ENCODE data around the gene CSGALNACT2.
"Not testable (repeated sequence)": the region's sequence is repeated elsewhere in the genome, so short reads cannot be mapped to it uniquely, and the experiment has no call there.

Gene CSGALNACT2

DNA sequence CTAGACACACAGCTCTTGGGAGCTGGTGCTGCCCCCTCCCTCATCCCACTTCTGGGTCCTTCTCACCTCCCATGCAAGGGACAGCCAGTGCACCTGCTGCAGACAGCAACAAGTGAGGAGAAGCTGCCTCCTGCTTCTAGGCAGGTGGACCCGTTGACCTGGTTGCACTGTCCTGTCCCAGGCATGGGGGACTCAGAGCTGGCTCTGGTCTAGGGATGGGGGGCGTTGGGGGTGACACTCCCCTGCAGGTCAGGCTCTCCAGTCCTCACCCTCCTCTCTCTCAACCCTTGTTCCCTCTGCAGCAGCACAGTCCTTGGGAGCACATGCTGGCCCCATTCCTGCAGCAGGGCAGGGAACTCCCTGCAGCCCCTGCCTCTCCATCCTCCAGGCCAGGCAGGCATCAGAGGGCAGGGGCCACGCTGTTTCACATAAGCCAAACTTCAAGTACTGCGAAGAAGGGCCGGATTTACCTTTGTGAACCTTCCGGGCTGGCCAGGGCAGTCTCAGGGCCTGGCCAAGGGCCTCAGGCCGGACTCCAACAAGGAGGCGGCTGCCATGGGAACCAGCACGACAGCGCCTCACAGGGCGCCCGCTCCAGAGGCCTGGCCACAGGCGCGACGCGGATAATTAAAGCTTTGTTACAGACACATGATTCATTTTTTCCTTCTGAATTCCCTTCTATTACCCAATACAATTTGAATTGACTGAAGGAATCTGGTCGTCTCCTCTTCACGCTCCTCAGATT, 80.1 kb downstream of the CSGALNACT2 start:
- DNase-seq (ENCODE audit: low spot score) = no peak

GRCh38 chr10:43218951-43219837, 80.9 kb downstream of the CSGALNACT2 start:
- DNase-seq (ENCODE audit: low spot score) = no peak

- DNase-seq (ENCODE audit: low spot score) = no peak
These were observed 81.6 kb downstream of the CSGALNACT2 start for GRCh38 chr10:43219848-43220247.

GRCh38 chr10:43220251-43220650, 82.0 kb downstream of the CSGALNACT2 start:
- not testable (repeated sequence) for DNase-seq (ENCODE audit: low spot score)

DNA sequence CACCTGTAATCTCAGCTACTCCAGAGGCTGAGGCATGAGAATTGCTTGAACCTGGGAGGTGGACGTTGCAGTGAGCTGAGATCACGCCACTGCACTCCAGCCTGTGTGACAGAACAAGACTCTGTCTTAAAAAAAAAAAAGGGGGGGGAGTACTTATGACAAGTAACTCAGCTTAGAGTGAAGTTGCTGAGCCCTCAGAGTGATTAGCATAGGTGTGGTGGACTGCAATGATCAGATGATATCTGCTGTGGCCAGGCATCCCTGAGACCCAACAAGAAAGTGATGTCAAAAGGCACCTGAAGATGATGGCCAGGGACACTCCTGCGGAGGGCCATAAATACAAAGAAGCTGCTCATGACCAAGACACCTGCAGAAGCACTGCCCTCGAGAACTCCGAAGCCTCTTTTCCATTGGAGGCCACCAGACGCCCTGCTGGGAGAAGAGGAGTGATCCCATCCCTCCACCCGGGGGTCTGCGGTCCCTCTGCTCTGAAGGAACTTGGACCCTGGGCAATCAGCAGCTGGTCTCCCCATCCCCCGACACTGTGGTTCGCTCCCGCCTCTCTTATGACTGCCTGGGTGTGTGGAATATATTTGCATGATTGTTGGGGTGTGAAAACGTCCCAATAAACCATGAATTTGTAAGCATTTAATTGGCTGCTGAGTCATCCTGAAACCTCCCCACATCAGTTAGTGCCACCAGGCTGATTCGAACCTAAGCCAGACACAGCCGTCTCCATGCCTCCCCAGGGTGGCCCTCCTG, 82.6 kb downstream of the CSGALNACT2 start:
- no peak for DNase-seq (ENCODE audit: low spot score)

DNA sequence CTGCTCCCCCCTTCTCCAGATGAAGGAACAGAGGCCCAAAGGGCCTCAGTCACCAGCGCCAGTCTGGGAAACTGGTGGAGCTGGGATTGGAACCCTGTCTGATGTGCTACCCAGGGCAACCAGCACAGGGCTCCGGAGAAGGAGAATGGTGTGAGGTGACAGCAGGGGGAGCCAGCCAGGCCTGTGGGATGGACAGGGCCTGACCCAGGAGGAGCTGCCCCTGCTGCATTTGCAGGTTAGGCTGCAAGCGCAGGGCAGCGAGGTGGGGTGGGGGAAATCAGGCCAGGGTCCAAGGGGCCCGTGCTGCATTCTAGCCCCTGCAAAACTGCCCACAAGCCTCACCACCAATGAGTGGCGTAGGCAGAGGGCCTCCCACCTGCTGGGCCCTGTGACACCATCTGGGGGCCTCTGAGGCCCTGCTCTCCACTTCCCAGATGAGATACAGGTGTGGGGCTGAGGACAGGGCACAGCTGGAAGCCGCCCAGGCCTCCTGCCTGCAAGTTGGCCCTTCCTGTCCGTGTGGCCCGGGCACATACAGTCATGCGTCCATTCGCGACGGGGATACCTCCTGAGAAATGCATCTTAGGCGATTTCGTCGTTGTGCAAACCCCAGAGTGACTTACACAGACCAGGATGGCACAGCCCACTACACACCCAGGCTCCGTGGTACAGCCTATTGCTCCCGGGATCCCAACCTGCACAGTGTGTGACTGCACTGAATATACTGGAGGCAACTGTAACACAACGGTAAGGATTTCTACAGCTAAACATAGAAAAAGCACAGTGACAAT, 83.4 kb downstream of the CSGALNACT2 start:
- peak; percentile 46 for DNase-seq (ENCODE audit: low spot score)

GRCh38 chr10:43222210-43222720, 84.0 kb downstream of the CSGALNACT2 start:
- no peak for DNase-seq (ENCODE audit: low spot score)

GRCh38 chr10:43223056-43223455, 84.8 kb downstream of the CSGALNACT2 start:
- no peak for DNase-seq (ENCODE audit: low spot score)

- DNase-seq (ENCODE audit: low spot score) = no peak
These were observed 86.1 kb downstream of the CSGALNACT2 start for GRCh38 chr10:43224321-43224720.

GRCh38 chr10:43225004-43225786, 87.0 kb downstream of the CSGALNACT2 start:
- DNase-seq (ENCODE audit: low spot score) = peak; percentile 30

DNA sequence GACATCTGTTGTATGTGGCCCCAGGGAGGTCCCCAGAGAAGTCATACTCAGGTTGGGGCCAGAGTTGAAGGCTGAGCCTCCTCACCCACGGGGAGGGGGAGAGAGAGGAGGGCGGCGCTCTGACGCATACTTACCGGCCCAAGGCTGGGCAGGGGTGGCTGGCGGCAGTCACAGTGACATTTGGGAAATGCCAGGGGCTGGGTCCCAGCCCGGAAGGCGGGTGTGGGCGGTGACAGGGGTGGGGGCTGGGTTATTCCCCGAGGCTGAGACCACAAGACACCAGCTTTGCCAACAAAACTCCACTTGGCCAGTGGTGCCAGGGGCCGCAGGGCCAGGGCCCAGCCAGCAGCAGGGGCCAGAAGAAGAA, 87.5 kb downstream of the CSGALNACT2 start:
- DNase-seq (ENCODE audit: low spot score) = peak; percentile 58

DNA sequence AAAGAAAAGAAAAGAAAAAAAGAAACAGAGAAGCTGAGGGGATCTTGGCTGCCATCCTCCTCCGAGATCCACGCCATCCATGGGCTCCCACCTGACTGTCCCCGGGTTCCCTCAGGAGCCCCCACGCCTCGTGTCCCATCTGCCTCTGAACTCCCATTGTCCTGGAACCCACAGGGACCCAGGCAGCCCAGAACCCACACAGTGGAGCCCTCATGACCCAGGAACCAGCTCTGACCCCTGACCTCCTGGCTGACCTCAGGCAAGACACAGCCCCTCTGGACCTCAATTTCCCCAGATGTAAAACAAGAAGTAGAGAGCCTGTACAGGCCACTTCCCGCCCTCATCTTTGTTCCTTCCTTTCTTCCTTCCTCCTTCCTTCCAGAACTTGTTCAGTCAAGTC, 88.2 kb downstream of the CSGALNACT2 start:
- peak; percentile 33 for DNase-seq (ENCODE audit: low spot score)

DNA sequence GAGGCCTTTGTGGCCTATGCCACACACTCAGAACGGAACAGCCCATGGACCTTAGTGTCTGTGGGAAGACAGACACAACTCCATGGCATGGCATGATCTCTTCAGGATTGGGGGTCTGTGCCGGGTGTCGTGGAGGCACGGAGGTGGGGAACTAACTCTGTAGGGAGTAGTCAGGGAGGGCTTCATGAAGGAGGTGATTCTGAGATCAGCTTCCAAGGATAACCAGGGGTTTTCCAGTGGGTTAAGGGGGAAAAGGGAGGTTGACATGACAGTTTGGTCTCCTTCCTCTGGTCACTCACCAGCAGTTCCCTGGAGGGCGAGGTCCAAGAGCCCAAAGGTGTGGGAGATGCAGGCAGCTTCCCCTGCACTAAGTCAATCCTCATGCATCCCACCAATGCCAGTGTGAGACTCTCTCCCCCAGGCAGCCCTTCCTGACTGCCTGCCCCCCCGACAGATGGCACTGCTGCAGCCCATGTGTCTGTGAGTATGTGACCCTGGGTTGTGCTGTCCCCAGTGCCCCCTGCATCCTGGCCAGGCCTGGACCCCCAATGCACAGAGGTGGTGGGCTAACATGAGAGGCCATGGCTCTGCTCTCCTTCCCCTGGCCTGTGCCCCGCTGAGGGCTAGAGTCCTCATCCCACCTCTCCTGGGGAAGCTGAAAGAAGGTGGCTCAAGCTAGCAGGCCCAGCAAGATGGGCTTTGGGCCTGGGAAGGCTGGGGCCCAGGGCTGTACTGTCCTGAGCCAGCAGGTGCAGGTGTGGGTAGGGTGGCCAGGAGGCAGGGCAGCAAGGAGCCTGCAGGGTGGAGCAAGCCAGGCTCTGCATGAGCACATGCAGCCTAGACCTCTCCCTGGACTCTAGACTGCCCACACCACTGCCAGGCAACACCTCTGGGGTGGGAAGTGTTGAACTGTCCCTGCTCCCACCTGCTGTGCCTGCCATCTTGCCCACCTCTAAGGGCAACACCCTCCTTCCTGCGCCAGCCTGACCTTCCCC, 88.9 kb downstream of the CSGALNACT2 start:
- DNase-seq (ENCODE audit: low spot score) = peak; percentile 60

GRCh38 chr10:43227911-43228782, 89.9 kb downstream of the CSGALNACT2 start:
- DNase-seq (ENCODE audit: low spot score) = peak; percentile 42

DNA sequence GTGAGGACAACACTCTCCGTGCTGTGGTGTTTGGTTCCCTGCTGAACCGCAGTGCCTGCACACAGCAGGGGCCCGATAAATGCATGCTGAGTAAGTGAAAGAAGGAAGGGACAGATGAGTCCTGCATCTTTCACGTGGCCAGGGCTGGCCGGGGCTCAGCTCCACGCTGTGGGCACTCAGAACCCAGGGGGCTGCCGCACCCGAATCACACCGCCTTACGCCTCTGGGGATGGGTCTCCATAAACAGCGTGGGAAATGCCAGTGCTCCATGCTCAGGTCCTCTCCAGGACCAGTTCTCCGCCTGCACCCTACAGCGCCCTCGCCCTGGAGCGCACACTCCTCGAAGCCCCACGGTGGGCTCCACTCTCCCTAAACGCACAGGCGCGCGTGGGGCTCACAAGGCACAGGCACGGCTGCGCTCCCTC, 90.5 kb downstream of the CSGALNACT2 start:
- peak; percentile 42 for DNase-seq (ENCODE audit: low spot score)

DNA sequence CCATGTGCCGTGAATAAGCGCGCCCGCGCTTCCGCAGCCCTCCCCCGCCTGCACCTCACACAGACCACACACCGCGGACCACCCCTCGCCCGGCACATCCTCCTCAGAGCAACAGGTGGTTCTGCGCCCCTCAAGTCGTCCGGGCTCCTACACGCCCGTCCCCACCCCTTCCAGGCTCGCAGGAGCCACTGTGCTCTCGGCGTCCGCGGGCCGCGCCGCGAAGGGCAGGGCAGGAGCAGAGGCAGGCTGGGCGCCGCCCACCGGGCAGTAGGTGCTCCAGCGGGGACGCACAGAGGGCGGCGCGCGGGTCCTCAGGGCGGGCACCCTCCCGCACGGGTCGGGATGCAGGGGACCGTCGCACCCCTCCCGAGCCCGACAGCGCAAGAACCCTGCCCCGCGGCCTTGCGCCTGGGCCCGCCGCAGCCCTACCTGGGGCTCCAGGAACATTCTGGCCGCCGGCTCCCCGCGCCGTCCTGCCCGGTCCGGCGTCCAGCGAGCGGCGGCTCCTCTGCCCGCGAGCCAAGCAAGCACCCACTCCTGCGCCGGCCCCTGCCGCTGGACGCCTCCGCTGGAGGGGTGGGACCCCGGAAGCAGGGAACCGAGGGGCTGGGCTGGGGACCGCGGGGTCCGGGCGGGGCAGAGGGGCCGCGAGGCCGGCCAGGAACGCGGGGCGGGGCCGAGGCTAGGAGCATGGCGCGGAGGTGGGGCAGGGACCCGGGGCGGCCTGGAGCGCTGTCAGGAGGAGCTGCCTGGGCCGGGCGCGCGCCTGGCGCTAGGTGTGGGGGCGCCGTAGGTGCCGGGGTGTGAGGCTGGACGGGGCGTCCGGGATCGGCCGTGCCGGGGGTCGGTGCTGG, 91.2 kb downstream of the CSGALNACT2 start:
- peak; percentile 59 for DNase-seq (ENCODE audit: low spot score)

All from left forelimb (tissue), 1 donor.